Activated CD8-positive, alpha-beta memory T cell treated with anti-CD3 and anti-CD28 coated beads for 48 hours (primary cell): ENCODE measurements around the gene RPS14.
"Not testable (repeated sequence)": the region's sequence is repeated elsewhere in the genome, so short reads cannot be mapped to it uniquely, and the experiment has no call there.

Source experiments
- DNase-seq, 3 experiments: peaks; one replicate each; pipeline ENCODE4 v3.0.0-alpha.2; 2020; ENCODE audit warnings: low read depth in 2 of 3, low spot score in 2 of 3

RPS14 gene

DNA sequence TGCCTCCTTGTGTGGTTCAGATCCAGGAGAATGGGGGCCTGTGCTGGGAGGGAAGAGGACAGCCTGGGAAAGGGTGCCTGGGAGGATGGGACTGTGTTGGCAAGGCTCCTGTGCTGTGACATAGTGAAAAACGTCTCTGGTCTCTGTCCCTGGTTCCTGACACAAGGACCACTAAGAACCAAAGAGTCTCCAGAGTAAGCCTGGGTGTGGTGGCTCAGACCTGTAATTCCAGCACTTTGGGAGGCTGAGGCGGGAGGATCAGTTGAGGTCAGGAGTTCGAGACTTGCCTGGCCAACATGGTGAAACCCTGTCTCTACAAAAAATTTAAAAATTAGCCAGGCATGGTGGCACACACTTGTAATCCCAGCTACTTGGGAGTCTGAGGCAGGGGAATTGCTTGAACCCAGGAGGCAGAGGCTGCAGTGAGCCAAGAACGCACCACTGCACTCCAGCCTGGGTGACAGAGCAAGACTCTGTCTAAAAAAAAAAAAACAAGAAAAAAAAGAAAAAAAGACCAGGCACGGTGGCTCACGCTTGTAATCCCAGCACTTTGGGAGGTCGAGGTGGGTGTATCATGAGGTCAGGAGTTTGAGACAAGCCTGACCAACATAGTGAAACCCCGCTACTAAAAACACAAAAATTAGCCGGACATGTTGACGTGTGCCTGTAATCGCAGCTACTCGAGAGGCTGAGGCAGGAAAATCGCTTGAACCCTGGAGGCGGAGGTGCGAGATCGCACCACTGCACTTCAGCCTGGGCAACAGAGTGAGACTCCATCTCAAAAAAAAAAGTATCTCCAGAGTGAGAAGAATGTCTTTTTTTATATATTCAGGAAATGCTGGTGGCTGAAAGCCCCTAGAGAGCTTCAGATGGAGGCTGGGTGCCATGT, 35.4 kb downstream of the RPS14 start:
- DNase-seq = not testable (repeated sequence)

DNA sequence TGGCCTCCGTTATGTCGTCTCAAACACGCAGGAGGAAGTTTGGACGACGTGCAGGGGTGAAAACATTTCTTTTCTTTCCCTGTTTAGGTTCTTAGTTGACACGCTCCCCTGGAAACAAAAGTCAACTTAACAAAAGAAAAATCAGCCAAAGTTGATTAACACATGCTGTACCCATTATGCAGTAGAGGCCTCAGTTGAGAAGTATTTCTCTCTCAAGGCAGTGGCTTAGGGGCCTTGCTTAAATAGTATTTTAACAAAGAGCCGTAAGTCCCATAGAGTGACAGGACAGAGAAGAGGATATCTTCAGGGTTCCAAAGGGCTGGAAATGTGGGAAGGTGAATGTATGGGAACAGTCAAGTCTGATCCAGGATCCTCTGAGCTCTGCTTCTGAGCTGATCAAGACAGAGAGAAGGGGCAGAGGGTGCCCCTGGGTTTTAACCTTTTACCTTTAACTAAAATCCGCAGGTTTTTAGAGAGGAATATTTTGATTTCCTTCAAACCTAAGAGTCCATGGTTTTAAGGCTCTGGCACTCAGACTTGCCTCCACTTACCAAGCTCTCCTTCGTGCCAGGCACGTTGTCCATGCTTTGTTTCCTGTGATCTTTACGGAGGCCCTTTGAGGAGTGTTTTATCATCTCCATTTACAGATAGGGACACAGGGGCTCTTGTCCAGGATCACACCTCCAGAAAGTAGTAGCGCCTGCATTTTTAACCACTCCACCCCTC, 36.2 kb downstream of the RPS14 start:
- DNase-seq = no peak

DNA sequence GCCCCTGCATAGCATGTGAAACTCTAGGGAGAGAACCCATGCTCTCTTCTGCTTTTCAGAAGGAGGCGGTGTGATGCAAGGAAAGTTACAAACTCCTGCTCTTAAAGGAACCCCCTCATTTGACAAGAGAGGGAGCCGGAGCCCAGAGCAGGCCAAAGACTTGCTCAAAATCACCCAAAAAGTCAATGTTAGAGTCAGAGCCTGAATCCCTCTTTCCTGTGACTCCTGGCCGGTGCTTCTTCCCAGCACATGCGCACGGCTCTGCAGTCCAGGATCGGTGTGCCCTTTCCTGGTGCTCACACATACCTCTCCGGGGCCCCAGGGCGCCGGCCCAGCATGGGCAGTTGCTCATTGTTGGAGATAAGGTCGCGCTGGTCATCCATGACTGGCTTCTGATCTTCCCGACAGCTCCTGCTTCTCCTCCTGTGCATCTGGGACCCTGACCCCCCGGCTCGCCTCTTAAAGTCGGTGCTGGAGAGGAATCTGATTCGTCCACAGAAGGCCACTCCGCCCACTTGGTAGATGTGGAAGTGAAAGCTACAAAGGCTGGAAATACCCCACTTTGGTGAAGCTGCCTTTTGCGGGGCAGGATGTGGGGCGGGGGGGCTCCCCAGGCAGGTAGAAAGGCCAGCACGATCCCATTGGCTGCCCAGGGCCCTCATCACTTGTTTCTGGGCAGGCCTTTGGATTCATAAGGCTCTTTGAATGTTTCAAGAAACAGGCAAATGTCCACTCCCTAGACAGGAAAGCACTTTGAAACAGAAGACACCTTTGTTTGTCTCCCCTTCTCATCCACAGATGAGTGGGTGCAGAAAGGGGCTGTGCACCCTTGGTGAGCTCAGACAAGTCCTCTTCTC, 37.0 kb downstream of the RPS14 start, which contains the start of gene CD74:
CD74 (minus strand) TSS at position 592 of the 857 bp plus-strand sequence; CDS start at position 431, 161 bp downstream.
- peak; percentile 68 to 82 (median 68) for DNase-seq

DNA sequence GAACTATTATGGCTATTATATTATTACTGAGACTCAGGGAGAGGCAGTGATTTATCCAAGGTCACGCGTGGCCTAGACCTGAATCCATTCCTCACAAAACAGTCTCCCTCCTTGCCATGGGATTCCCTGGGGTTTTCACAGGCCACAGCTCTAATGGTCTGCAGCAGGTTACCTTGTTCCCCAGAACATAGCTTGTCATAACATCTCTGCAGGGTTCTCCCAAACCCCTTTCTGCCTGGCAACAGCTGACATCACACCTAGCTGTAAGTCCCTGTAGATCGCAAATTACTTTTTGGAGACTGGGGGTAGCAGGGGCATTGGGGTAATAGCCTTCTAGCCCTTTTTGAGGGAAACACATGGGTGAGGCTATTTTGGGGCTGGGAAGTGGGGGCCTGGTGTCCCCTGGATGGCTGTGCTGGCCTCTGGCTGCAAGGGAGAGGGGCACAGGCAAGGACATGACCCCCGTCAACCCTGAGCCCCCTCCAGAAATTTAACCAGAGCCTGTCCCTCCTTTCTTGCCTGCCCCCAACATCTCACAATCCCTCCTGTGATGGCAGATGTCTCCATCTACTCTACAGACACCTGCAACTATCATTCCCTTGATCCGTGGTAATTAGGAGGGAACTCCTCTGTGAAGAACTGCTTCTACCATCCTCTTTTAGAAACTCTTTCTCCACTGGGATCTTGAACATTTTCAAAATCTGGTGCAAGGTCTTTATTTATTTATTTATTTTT, 38.1 kb downstream of the RPS14 start:
- DNase-seq = no peak

- DNase-seq = no peak
Measured at GRCh38 chr5:150410524-150411244, 38.9 kb downstream of the RPS14 start.

DNA sequence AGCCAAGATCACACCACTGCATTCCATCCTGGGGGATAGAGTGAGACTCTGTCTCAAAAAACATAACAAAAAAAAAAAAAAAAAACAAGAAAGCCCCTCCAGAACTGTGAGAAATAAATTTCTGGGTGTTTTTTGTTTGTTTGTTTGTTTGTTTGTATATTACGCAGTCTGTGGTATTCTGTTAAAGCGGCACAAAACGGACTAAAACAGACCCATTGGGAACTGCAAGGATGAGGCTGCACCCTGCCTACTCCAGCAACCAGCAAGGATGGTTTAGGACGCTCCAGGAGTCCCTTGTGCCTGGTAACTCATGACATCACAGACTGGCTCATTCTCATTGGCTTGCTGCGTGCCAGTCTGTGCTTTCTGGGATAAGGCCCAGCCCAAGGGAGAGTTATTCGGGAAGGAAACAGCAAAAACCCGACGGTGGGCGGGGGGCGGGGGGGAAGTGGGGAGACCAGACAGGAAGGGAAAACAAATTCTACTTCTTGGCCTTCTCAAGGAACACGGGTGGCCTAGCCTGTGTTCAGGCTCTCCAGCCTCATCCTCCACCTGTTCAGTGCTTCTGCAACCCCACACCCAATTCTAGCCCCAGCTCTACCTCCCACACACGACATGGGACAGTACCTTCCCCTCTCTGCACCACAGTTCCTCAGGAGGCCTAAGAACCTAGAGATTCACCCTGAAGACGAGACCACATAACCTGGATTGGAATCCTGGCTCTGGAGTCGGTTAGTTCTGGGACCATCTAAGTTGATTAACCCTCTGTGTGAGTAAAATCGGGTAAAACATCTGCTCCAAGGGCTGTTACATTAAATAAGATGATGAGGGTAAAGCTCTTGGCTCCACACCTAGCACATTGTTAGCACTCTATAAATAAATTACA, 39.7 kb downstream of the RPS14 start:
- no peak for DNase-seq

DNA sequence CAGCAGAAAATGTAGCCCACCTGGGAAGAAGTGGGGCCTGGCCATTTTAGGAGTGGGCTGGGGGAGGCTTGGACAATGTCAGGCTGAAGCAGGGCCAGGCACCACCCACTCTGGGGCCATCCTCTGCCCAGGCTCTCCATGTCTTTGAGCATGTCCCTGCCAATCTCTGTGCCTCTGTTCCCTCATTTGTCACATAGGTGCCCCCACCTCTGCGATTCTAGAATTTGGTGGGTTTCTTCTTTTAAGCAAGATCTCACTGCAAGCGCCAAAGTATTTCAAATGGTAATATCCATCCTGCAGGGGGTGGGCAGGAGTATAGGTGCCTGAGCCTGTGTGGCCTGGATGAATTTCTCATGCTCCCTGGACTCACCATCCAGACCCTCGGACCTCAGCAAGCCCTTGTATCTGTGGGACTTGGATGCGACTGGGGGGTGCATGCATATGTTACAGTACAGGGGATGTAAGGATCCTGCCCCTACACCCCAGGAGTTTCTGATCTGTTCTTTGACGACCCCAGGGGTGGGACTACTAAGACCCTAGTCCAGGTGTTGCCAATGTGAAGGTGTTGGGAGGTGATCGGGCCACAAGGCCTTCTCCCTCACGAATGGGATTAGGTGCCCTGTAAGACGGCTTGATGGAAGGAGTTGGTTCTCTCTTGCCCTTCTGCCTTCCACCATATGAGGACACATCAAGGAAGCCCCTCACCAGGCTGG, 41.2 kb downstream of the RPS14 start:
- DNase-seq = no peak

DNA sequence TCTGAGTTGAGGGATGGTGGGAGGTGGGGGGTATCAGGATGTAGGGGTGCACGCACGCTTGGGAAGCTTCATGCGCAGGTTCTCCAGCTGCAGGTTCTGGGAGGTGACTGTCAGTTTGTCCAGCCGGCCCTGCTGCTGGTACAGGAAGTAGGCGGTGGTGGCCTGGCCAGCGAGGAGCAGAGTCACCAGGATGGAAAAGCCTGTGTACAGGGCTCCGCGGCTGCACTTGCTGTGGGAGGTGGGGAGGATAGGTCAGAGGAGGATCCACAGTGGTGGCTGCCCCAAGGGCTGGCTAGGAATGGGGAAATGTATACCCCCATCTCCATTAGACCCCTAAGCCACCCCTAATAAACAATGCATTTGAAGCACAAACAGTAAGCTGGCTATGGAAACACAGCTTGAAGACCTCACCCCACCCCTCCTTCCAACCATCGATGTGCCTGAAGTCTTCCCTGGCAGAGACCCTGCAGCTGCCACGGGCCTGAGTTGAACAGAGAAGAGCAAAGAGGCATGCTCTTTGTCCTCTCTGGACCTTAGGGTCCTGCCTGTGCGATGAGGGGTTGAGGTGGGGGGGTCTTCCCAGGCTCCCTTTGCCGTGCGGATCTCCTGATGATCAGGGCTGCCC, 42.3 kb downstream of the RPS14 start:
- DNase-seq = no peak

DNA sequence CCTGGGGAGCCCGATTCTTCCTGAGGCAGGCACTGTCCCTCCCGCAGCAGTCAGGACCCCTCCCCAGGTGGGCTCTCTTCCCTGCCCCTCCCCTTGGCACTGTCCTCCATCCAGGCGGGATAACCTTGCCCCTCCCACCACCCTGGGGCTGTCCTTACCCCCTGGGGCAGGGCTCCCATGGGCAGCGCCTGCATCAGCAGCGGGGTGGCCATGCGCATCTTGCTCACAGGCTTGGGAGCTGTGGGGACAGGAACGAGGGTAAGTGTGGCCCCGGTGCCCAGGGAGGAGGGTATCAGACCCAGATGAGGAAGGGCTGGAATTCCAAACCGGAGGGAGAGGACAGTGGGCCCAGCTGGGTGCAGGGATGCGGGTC, 42.8 kb downstream of the RPS14 start:
- DNase-seq = no peak

DNA sequence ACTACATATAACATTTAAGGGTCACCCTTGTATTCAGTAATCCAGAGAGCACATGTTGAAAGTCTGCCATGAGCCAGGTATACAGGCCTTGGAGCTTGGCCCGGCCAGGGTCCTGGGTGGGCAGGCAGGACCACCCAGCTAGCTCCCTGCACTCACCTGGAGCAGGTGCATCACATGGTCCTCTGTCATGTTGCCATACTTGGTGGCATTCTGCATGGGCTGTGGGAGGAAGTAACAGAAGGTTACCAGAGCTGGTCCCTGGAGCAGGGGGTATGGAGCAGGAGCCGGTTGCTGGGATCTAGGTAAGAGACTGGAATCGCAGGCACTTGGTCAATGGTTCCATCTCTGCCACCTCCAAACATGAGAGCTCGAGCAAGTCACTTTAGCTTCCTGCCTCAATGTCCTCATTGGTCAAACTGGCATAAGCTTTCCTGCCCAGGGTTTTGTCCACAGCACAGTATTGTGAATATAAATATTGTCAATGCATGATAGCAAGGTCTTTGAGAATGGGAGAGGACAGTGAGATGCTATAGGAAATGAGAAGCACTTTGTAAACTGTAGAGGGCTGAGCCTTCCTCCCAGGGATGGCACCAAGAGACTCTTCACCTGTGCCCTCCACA, 43.3 kb downstream of the RPS14 start:
- DNase-seq = no peak

GRCh38 chr5:150404941-150405816, 44.4 kb downstream of the RPS14 start:
- no peak for DNase-seq

GRCh38 chr5:150404535-150404934, 45.0 kb downstream of the RPS14 start:
- DNase-seq = no peak

DNA sequence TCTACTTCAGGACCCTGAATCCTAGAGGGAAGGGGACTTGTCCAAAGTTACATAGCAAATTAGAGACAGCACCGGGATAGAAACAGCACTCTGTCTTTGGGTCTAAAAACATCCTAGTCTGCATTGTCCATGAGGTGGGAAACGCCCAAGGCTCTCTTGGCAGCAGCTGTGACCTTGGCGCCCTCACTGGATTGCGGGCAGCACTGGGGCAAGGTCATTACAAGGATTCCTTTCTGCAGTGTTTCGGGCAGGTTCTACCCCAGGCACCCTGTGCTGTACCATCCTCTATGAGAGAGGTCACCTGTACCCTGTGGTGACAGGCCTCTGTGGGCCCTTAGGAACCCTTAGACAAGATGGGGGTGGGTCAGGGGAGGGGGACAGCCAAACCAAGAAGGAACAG, 45.4 kb downstream of the RPS14 start:
- DNase-seq = no peak

DNA sequence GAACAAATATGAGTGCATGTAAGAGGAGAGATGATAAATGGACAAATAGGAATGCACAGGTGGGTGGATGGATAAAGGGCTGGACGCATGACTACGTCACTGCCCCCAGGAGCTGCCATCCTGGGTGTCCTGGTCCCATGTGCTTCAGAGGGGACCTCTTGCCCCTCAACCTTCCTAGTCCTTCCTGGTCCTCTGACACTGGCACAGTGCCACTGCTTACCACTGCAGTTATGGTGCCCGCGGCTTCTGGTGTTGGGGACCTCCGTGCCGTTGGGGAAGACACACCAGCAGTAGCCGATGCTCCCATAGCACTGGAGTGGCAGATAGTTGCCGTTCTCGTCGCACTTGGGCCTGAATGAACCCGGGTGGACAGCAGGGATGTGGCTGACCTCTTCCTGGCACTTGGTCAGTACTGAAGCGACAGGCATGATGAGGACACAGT, 46.6 kb downstream of the RPS14 start:
- DNase-seq = no peak

DNA sequence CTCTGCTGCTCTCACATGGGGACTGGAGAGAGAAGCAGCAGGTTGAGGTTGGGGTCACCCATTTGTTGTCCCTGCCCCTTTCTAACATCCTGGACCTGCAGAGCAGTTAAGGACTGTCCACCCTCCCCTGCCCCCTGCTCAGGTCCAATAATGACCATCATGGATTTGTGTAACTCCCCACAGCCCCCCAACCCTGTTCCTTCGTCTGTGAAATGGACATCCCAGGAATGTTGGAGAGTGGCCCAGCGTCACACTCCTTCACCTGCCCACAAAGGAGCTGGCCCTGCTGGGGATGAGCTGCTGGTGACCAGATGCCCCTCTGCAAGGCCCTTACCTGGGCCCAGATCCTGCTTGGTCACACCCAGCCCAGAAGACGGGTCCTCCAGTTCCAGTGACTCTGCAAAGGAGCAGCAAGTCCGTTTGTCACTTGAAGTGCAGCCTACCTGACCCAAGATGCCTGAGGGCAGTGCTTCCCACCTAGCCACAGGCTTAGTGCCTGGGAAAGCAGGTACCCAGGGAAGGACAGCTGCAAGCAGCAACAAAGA, 47.2 kb downstream of the RPS14 start:
- DNase-seq = no peak
